NOMO-1 treated with DMSO at 0.1 percent for 48 hours (cell line): Measurements from ENCODE around the gene ANKS1B.
"Not testable (repeated sequence)": the region's sequence is repeated elsewhere in the genome, so short reads cannot be mapped to it uniquely, and the experiment has no call there.

Source experiments
- DNase-seq: peaks from one replicate; lab custom pipeline; 2025; ENCODE audit not compliant: unreplicated experiment; lab: John Stamatoyannopoulos, UW

The ANKS1B gene

DNA sequence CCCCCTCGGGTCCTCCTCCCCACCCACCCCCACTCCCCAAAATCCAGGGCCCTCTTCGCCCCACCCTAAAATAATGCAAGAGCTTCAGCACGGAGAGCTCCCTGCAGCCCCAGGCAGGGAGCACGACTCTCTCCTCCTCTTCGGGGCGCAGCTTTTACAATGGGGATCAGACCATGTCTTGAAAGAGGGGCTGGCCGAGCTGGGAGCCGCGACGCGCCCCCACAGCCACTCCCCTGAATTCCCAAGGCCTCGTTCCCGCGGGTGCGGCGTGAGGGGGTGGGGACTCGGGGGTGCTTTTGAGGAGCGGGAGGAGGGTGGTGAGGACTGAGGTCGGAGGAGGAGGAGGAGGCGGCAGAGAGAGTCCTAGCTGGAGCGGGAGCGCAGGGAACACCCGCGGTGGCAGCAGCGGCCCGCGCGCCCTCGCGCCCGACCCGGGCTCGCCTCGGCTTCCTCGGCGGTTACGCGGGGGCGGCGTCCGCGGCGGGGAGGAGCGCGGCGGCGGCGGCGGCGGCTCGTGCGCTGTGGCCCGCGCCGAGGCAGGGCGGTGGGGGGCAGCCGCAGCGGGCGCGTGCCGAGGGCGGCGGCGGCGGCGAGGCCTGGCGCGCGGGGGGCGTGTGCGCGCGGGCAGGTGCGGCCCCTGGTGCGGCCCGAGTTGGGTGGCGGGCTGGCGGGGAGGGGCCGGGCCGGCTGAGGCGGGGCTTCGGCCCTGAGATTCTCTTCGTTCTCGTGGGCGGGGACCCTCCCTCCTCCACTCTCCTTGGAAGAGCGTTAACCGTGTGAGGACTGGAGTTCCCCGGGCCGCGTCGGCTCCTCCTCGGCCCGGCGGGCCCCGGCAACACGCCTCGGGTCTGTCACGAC lies at the start of gene ANKS1B:
Gene ANKS1B (minus strand): TSS at position 666 of the 858 bp plus-strand sequence. CDS start 699 bp downstream, outside the sequence.
- DNase-seq: no peak

DNA sequence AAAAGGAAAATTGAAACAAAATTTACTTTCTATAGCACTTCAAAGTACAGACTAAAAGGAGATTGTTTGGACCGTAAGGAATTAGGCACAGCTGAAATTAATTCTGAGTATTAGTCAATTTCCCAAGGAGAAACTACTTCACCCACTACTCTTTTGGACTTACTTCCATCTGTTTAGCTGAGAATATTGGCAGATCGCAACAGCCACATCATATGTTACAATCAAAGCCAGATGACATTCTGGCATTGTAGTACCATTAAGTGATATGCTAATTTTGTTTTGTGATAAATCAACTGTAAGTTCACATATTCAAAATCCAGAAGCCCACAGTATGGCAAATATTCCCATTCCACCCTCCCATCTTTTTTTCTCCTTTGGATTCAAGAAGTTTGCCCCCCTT lies 47.1 kb upstream of the ANKS1B start:
- no peak for DNase-seq

GRCh38 chr12:100027671-100028070 lies 42.9 kb upstream of the ANKS1B start:
- DNase-seq: no peak

DNA sequence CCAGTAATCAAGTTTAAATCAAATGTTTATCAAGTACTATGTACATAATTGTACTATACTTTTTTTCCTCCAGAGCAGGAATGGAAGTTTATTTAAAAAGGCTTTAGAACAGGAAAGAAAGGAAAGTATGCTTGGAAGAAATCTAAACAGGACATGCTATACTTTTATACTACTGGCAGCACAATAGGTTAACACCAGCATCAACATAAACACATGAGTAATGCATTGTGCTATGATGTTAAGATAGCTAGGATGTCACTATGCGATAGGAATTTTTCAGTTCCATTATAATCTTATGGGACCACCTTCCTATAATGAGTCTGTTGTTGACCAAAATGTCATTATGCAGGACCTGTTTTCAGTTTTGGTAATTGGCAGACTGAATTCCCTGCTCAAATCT lies 41.5 kb upstream of the ANKS1B start:
- no peak for DNase-seq

DNA sequence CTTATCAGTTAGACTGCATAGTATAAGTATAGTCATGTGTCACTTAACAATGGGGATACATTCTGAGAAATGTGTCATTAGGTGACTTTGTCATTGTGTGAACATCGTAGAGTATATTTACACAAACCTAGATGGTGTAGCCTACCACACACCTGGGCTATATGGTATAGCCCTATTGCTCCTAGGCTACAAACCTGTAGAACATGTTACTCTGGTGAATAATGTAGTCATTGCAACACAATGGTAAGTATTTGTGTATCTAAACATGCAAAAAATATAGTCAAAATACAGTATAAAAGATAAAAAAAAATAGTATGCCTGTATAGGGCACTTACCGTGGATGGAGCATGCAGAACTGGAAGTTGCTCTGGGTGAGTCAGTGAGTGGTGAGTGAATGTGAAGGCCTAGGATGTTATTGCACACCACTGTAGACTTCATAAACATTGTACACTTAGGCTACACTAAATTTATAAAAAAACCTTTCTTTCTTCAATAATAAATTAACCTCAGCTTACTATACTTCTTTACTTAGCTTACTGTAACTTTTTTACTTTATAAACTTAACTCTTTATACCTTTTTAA lies 40.3 kb upstream of the ANKS1B start:
- no peak for DNase-seq

DNA sequence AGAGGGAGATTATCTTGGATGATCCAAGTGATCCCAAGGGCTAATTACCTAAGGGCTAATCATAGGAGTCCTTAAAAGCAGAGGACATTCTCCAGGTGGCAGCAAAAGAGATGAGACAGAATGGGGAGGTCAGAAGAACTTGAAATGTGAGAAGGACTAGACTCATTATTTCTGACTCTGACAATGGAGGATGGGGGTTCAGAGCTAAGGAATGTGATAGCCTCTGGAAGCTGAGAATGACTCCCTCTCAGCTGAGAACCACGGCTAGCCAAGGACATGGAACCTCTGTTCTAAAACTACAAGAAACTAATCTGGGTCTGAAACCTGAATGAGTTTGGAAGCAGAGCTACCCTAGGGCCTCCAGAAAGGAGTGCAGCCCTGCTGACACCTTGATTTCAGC lies 35.6 kb upstream of the ANKS1B start:
- DNase-seq: no peak

DNA sequence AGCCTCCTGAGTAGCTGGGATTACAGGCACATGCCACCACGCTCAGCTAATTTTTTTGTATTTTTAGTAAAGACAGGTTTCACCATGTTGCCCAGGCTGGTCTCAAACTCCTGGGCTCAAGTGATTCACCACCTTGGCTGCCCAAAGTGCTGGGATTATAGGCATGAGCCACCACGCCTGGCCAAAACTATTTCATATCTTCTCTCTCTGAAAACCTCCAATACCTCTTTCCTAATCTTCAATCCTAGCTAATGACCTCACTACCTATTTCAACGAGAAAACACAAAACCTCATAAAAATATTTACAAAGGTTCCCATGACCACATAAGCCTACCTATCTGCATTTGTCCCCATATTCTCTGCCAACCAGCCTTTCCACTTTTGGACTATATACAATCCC lies 32.3 kb upstream of the ANKS1B start:
- no peak for DNase-seq

- DNase-seq: not testable (repeated sequence)
Measured at GRCh38 chr12:100016304-100016703, 31.6 kb upstream of the ANKS1B start.

DNA sequence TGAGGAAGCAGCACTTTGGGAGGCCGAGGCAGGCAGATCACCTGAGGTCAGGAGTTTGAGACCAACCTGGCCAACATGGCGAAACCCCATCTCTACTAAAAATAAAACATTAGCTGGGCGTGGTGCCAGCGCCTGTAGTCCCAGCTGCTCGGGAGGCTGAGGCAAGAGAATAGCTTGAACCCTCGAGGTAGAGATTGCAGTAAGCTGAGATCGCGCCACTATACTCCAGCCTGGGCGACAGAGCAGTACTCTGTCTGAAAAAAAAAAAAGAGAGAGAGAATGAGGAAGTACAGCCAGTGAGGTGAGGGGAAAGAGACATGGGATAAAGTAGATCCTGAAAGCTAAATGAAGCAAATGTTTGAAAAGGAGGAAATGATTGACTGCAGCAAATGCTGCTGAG lies 21.1 kb upstream of the ANKS1B start:
- DNase-seq: peak; percentile 0

GRCh38 chr12:99997806-99998205 lies 13.1 kb upstream of the ANKS1B start:
- no peak for DNase-seq

- no peak for DNase-seq
Measured at GRCh38 chr12:99996095-99996494, 11.4 kb upstream of the ANKS1B start.

- peak; percentile 18 for DNase-seq
Measured at GRCh38 chr12:99985631-99986030, 895 bp upstream of the ANKS1B start.

DNA sequence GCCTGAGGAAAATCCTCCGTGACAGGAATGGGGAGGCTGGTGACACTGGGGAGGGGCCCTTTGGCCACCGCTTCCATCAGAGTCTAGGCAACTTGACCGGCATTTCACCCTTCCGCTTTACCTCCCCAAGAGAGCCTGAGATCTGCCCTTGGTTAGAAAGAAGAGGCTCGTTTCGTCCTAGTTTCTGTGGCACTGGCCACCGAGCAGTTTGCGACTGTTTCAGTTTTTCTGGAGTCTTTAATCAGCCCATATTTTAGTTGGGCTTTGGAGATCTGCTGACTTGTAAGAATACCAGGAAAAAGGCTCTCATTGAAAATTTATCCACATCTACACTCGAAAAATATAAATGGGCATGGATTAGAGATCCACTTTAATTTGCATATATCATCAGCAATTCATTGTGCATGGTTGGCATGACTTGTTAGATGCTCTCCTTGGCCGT lies 414 bp upstream of the ANKS1B start:
- DNase-seq: peak; percentile 7

GRCh38 chr12:99983456-99984258 lies 1.1 kb downstream of the ANKS1B start:
- DNase-seq: no peak

DNA sequence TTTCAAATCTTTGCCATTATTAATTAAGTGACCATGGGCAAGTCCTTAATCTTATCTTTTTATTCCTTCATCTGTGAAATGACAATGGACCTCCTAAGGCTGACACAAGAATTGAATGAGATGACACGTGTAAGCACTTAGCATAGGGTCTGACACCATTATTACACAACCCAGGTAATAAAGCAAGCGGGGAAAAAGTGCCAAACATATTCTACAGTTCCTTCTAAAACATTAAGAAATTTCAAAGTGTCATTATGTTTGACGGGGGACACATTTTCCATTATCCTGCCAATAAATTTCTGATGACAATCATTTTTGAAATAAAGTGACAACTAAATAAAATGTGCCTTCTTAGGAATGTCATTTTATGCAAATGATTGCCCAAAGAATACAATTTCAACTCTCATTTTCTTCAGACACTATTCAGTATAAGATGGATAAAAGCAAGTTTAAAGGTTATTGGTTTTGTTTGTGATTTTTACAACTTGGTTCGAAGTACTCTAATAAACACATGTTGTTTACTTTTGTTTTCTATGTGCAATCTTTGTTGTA lies 3.0 kb downstream of the ANKS1B start:
- no peak for DNase-seq

DNA sequence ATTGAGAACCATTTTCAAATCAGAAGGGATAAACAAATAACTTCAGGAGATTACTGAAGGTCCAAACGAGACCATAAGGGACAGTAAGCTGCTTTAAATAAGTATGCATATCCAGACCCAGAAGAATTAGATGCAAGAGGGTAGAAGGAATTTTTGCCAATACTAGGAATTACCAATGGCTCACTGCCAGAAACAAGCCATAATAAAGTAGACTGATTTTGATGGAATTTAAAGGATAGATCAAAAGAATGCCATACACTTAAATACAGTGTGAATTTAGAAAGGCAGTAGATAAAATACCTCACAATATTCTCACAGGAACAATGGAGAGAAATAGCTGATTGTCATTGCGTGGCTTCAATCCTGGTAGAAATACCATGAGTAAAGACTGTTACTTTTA lies 5.3 kb downstream of the ANKS1B start:
- no peak for DNase-seq

GRCh38 chr12:99978152-99978551 lies 6.6 kb downstream of the ANKS1B start:
- DNase-seq: no peak

DNA sequence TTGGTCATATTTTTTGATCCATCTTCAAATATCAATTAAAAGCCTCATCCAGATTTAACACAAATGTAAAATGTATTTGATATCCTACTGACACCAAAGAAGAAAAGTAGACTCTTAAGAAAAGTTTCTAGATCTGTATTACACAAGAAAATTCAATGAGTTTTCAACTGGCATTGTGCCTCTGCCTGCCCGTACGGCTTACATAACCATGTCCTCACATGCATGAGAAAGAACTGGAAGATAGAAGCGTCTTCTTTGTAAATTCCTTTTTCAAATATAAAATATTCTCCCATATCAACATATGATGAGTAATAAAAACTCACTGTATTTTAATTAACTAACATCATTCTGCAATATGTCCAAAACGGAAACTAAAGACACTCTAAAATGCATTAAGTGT lies 7.2 kb downstream of the ANKS1B start:
- no peak for DNase-seq

DNA sequence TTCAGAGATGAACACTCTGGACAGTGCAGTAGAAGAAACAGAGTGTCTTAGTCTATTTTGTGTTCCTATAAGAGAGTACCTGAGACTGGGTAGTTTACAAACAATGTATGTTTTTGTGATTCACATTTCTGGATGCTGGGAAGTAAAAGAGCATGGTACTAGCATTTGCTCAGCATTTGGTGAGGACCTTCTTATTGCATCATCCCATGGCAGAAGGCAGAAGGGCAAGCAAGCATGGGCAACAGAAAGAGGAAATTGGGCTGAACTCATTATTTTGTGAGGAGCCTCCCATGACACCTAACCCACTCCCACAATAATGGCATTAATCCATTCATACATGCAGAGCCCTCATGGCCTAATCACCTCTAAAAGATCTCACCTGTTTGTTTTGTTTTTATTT lies 8.0 kb downstream of the ANKS1B start:
- DNase-seq: peak; percentile 11

GRCh38 chr12:99975321-99975720 lies 9.4 kb downstream of the ANKS1B start:
- no peak for DNase-seq

DNA sequence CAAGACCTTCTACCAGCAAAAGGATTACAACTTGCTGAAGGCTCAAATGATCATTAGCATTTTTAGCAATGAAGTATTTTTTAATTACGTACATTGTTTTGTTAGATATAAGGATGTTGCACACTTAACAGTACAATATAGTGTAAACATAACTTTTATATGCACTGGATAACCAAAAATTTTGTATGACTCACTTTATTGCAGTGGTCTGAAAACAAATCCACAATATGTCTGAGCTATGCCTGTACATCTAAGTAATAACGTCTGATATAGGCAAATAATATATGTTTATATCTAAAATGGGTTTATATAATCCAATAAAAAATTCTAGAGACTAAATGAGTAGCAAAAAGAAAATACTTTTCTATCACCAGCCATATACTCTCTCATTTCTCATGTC lies 10.6 kb downstream of the ANKS1B start:
- no peak for DNase-seq
